ENCODE measurements around the gene RPTOR.

DNA sequence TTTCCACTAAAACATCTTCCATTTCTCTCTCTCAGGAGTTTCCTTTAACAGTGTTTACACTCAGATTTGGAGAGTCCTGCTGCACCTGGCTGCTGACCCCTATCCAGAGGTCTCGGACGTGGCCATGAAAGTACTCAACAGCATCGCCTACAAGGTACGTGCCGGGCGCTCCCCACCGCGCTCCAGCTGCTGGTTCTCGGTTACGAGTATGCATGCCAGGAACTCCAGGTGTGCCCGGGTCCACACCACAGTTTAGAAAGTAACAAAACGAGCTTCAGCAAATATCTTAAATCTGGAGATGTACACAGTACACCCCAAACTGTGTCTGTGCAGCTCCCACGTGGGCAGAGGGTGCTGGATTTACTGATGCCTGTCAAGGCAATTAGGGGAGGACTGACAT lies 364.1 kb downstream of the RPTOR start:
- TF ChIP-seq, protein P1, sequence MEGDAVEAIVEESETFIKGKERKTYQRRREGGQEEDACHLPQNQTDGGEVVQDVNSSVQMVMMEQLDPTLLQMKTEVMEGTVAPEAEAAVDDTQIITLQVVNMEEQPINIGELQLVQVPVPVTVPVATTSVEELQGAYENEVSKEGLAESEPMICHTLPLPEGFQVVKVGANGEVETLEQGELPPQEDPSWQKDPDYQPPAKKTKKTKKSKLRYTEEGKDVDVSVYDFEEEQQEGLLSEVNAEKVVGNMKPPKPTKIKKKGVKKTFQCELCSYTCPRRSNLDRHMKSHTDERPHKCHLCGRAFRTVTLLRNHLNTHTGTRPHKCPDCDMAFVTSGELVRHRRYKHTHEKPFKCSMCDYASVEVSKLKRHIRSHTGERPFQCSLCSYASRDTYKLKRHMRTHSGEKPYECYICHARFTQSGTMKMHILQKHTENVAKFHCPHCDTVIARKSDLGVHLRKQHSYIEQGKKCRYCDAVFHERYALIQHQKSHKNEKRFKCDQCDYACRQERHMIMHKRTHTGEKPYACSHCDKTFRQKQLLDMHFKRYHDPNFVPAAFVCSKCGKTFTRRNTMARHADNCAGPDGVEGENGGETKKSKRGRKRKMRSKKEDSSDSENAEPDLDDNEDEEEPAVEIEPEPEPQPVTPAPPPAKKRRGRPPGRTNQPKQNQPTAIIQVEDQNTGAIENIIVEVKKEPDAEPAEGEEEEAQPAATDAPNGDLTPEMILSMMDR (IDR thresholded peaks at IDR 0.05; ENCODE audit: low read length), result no peak
- TF ChIP-seq EZH2 (IDR thresholded peaks at IDR 0.05; ENCODE audit: borderline replicate concordance, low read length), result no peak

All from OCI-LY1 (cell line).